DND-41 (cell line): ENCODE measurements around the gene TGIF1.

ENCODE experiments used
- EZH2 ChIP-seq: IDR thresholded peaks from 3 replicates; pipeline ENCODE4 v1.6.1; 2012; ENCODE audit warnings: borderline replicate concordance, low read depth, mild to moderate bottlenecking, moderate library complexity, low read length, inconsistent platforms; ENCODE audit not compliant: severe bottlenecking
- TF ChIP-seq, protein P1 (sequence below): IDR thresholded peaks from 2 replicates; pipeline ENCODE4 v1.5.1; 2012; ENCODE audit warnings: borderline replicate concordance, low read length, moderate library complexity, mild to moderate bottlenecking; ENCODE audit not compliant: poor library complexity, severe bottlenecking; ENCODE audit errors: extremely low read depth

DNA sequence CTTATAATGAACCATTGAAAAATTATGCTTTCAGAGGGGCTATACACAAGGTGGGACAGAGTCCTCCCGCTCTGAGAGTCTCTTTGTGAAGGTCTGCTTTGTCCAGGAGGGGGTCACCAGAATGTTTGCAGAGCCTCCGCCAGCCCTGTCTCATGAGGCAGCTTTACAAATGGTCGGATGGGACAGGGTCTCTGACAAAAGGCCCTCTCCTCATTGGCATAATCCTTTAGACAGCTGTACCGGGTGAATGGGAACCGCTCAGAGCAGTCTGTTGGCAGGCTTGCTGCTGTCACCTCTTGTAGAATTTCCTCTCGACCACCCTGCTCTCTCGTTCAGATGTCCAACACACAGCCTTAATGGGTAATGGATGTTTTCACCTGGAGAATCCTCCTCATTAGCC, 40.2 kb upstream of the TGIF1 start:
- TF ChIP-seq, protein P1, sequence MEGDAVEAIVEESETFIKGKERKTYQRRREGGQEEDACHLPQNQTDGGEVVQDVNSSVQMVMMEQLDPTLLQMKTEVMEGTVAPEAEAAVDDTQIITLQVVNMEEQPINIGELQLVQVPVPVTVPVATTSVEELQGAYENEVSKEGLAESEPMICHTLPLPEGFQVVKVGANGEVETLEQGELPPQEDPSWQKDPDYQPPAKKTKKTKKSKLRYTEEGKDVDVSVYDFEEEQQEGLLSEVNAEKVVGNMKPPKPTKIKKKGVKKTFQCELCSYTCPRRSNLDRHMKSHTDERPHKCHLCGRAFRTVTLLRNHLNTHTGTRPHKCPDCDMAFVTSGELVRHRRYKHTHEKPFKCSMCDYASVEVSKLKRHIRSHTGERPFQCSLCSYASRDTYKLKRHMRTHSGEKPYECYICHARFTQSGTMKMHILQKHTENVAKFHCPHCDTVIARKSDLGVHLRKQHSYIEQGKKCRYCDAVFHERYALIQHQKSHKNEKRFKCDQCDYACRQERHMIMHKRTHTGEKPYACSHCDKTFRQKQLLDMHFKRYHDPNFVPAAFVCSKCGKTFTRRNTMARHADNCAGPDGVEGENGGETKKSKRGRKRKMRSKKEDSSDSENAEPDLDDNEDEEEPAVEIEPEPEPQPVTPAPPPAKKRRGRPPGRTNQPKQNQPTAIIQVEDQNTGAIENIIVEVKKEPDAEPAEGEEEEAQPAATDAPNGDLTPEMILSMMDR, result no peak
- TF ChIP-seq EZH2, result no peak
